Liver (tissue), 9 donors: ENCODE results near the gene WNK4. TPM values are rescaled to one million over a fixed set of nuclear protein-coding genes. Genes with fewer than 3 reads are reported as not detected.

Experiments
- DNase-seq: peaks from one replicate; pipeline ENCODE4 v3.0.0-alpha.2; 2017; ENCODE audit warnings: low spot score
- H3K27ac ChIP-seq, 2 donors: one replicate each; pipeline ENCODE4 v1.7.0; 2013; ENCODE audit warnings: inconsistent platforms in 2 of 2, low read length in 2 of 2, control low read depth in 1 of 2, low read depth in 1 of 2, mild to moderate bottlenecking in 1 of 2
- H3K27me3 ChIP-seq, 4 donors: one replicate each; pipeline versions ENCODE4 v1.6.1 to v1.7.0; 2013; ENCODE audit warnings: low read length in 3 of 4, inconsistent platforms in 1 of 4, mild to moderate bottlenecking in 1 of 4, moderate library complexity in 1 of 4; ENCODE audit not compliant: control insufficient read depth in 4 of 4, insufficient read depth in 4 of 4
- H3K36me3 ChIP-seq, 4 donors: one replicate each; pipeline versions ENCODE4 v1.6.1 to v1.7.0; 2013; ENCODE audit warnings: low read length in 3 of 4, mild to moderate bottlenecking in 3 of 4, low read depth in 1 of 4, moderate library complexity in 1 of 4; ENCODE audit not compliant: control insufficient read depth in 4 of 4, insufficient read depth in 3 of 4
- H3K4me1 ChIP-seq, 4 donors: one replicate each; pipeline versions ENCODE4 v1.6.1 to v1.7.0; 2013; ENCODE audit warnings: low read length in 3 of 4, mild to moderate bottlenecking in 3 of 4, moderate library complexity in 1 of 4; ENCODE audit not compliant: control insufficient read depth in 4 of 4, insufficient read depth in 4 of 4
- H3K4me3 ChIP-seq, 3 donors: one replicate each; pipeline versions ENCODE4 v1.6.1 to v1.7.0; 2013; ENCODE audit warnings: low read length in 3 of 3, control low read depth in 1 of 3, low read depth in 1 of 3, mild to moderate bottlenecking in 1 of 3
- H3K9ac ChIP-seq, 2 donors: one replicate each; pipeline ENCODE4 v1.7.0; 2013; ENCODE audit warnings: low read length in 2 of 2, mild to moderate bottlenecking in 2 of 2, moderate library complexity in 2 of 2, control low read depth in 1 of 2, low read depth in 1 of 2
- H3K9me3 ChIP-seq, 4 donors: one replicate each; pipeline versions ENCODE4 v1.6.1 to v1.7.0; 2013; ENCODE audit warnings: low read length in 3 of 4; ENCODE audit not compliant: control insufficient read depth in 4 of 4
- ATF3 ChIP-seq: IDR thresholded peaks from 2 replicates; pipeline ENCODE4 v1.6.1; 2016; ENCODE audit warnings: antibody characterized with exemption
- CTCF ChIP-seq: fragments of 150-350 bp; IDR thresholded peaks from 2 replicates; pipeline ENCODE4 v1.5.1; 2017; ENCODE audit warnings: improper control_type of control experiment, low read depth, low read length; ENCODE audit not compliant: missing input control
- EGR1 ChIP-seq, 2 donors: IDR thresholded peaks; 2 replicates each; pipeline ENCODE4 v1.6.1; 2016 to 2018; ENCODE audit warnings: antibody characterized with exemption in 2 of 2, low read depth in 2 of 2
- FOXA1 ChIP-seq: IDR thresholded peaks from 2 replicates; pipeline ENCODE4 v1.6.1; 2016; ENCODE audit warnings: antibody characterized with exemption
- FOXA2 ChIP-seq: IDR thresholded peaks from 2 replicates; pipeline ENCODE4 v1.6.1; 2016; ENCODE audit warnings: antibody characterized with exemption
- GABPA ChIP-seq, 2 donors: IDR thresholded peaks in 1 of 2; conservative IDR thresholded peaks in 1 of 2; 2 replicates each; pipeline ENCODE4 v1.6.1; 2016; ENCODE audit warnings: antibody characterized with exemption in 2 of 2, mild to moderate bottlenecking in 1 of 2, moderate library complexity in 1 of 2
- HNF4A ChIP-seq, 2 donors: conservative IDR thresholded peaks; 2 replicates each; pipeline ENCODE4 v1.6.1; 2016; ENCODE audit warnings: antibody characterized with exemption in 2 of 2, mild to moderate bottlenecking in 2 of 2
- HNF4G ChIP-seq: IDR thresholded peaks from 2 replicates; pipeline ENCODE4 v1.6.1; 2016; ENCODE audit warnings: antibody characterized with exemption
- JUND ChIP-seq, 2 donors: IDR thresholded peaks; 2 replicates each; pipeline ENCODE4 v1.6.1; 2016; ENCODE audit warnings: antibody characterized with exemption in 2 of 2
- MAX ChIP-seq: IDR thresholded peaks from 2 replicates; pipeline ENCODE4 v1.6.1; 2016; ENCODE audit warnings: antibody characterized with exemption
- RAD21 ChIP-seq, 2 donors: IDR thresholded peaks; 2 replicates each; pipeline ENCODE4 v1.6.1; 2016; ENCODE audit warnings: antibody characterized with exemption in 2 of 2, mild to moderate bottlenecking in 2 of 2
- REST ChIP-seq: IDR thresholded peaks from 2 replicates; pipeline ENCODE4 v1.6.1; 2016; ENCODE audit warnings: antibody characterized with exemption, mild to moderate bottlenecking
- RXRA ChIP-seq, 2 donors: IDR thresholded peaks; 2 replicates each; pipeline ENCODE4 v1.6.1; 2017 to 2018; ENCODE audit warnings: antibody characterized with exemption in 2 of 2, mild to moderate bottlenecking in 1 of 2
- SP1 ChIP-seq: IDR thresholded peaks from 2 replicates; pipeline ENCODE4 v1.6.1; 2018; ENCODE audit warnings: antibody characterized with exemption, mild to moderate bottlenecking
- TAF1 ChIP-seq: conservative IDR thresholded peaks from 2 replicates; pipeline ENCODE4 v1.6.1; 2016; ENCODE audit warnings: antibody characterized with exemption, mild to moderate bottlenecking
- YY1 ChIP-seq: IDR thresholded peaks from 2 replicates; pipeline ENCODE4 v1.6.1; 2016; ENCODE audit warnings: antibody characterized with exemption, mild to moderate bottlenecking
- ZBTB33 ChIP-seq: IDR thresholded peaks from 2 replicates; pipeline ENCODE4 v1.6.1; 2016; ENCODE audit warnings: antibody characterized with exemption
- WGBS: extraction: QIAGEN DNeasy Blood & Tissue Kit; methylation state at CpG from one replicate; pipeline ENCODE4 v1.1.7; 2013; 5-methylcytosine and 5-hydroxymethylcytosine counted together
- polyA plus RNA-seq, 2 donors: library from polyadenylated mRNA; stranded (reverse) in 1 of 2; unstranded in 1 of 2; fragments of 200-250 nt in 1 of 2; fragments of >200 nt in 1 of 2; fragmentation: Nextera tagmentation in 1 of 2; extraction: Ambion mirVana in 1 of 2; gene quantifications; one replicate each; pipeline versions ENCODE4 v1.2.1 to v1.2.3, GENCODE V29; 2013 to 2015
- total RNA-seq, 2 donors: library from RNA; depleted of rRNA; stranded (reverse); fragments of >200 nt; gene quantifications; one replicate each; pipeline ENCODE4 v1.2.3, GENCODE V29; 2014
- donor health status: healthy.
- donor health status: healthy.
- donor health status: healthy.
- donor health status: healthy.
- donor health status: healthy.

The WNK4 gene
- total and polyA plus RNA-seq, 4 donors, result 0.33 to 7.5 (median 0.50) TPM

- no peak overlapping the region for H3K27ac ChIP-seq
Measured at GRCh38 chr17:42783791-42784138, 3.4 kb downstream of the WNK4 start.

More at GRCh38 chr17:42783791-42784138, 3.4 kb downstream of the WNK4 start:
- DNase-seq, result no peak
- no peak overlapping the region for H3K9ac ChIP-seq
- H3K36me3 ChIP-seq, result peaks cover 0 to 9% (median 5%) of the 10 kb centered on the region in 4 donors
- no peak for TF ChIP-seq REST
- TF ChIP-seq RAD21 (IDR thresholded peaks at IDR 0.05), result no peak
- no peak for TF ChIP-seq ZBTB33
- no peak for TF ChIP-seq TAF1
- no peak for TF ChIP-seq MAX
- TF ChIP-seq CTCF, result no peak
- no peak for TF ChIP-seq EGR1 (IDR thresholded peaks at IDR 0.05; ENCODE audit: low read depth in 2 of 2)
- no peak for TF ChIP-seq JUND (IDR thresholded peaks at IDR 0.05)
- TF ChIP-seq ATF3, result no peak
- no peak for TF ChIP-seq YY1
- TF ChIP-seq SP1, result no peak
- no peak for TF ChIP-seq FOXA2
- no peak for TF ChIP-seq RXRA (IDR thresholded peaks at IDR 0.05)
- no peak for TF ChIP-seq FOXA1
- no peak for TF ChIP-seq GABPA (IDR thresholded peaks at IDR 0.05 in 1 of 2, conservative IDR thresholded peaks at IDR 0.05 in 1 of 2)
- TF ChIP-seq HNF4G, result no peak
- no peak for TF ChIP-seq HNF4A (conservative IDR thresholded peaks at IDR 0.05)
- H3K9me3 ChIP-seq, result no peaks in the 10 kb centered on the region
- peaks cover 4 to 16% (median 10%) of the 10 kb centered on the region in 4 donors for H3K4me1 ChIP-seq
- no peak overlapping the region for H3K4me3 ChIP-seq
- WGBS, result 57% methylated on average over 22 of the region's 22 CpGs
- peaks cover 0 to 6% (median 0%) of the 10 kb centered on the region in 4 donors for H3K27me3 ChIP-seq
